Endothelial cell of umbilical vein (primary cell): ENCODE results near the gene IGSF3. TPM values are rescaled to one million over a fixed set of nuclear protein-coding genes. Genes with fewer than 3 reads are reported as not detected.

Source experiments
- BruUV-seq: library from RNA; stranded (reverse); fragments of 400-500 nt; replicated peaks from 2 replicates; lab custom pipeline; 2021; lab: Mats Ljungman, UMichigan
- CTCF ChIA-PET: fragments of 300-600, 350-600 bp; sonication (Branson Sonifier 250); formaldehyde crosslinking; loops from one replicate; lab custom pipeline; 2021; ENCODE audit warnings: antibody characterized with exemption, inconsistent platforms; lab: Charles Lee
- POLR2A ChIA-PET: fragments of 300-600, 350-600 bp; sonication (Branson Sonifier 250); formaldehyde crosslinking; loops from one replicate; lab custom pipeline; 2021; ENCODE audit warnings: antibody characterized with exemption, inconsistent platforms; lab: Charles Lee
- DNase-seq: peaks from one replicate; pipeline ENCODE4 v3.0.0-alpha.2; 2011; ENCODE audit warnings: low read depth, low spot score
- FAIRE-seq: peaks from 2 replicates; lab custom pipeline; 2011; peaks lifted over from hg19 to GRCh38; lab: Jason Lieb, UNC
- H2AFZ ChIP-seq: 2 replicates; pipeline ENCODE4 v1.6.0; 2012; ENCODE audit warnings: low read depth, low read length, control low read depth, inconsistent platforms
- H3K27ac ChIP-seq: 2 replicates; pipeline ENCODE4 v1.5.1; 2011; ENCODE audit warnings: low read depth, mild to moderate bottlenecking, control low read depth, low read length, moderate library complexity; ENCODE audit not compliant: insufficient read depth
- H3K27me3 ChIP-seq, 2 experiments: 2 replicates each; pipeline versions ENCODE4 v1.6.0 to v1.6.1; 2011; ENCODE audit warnings: low read length in 2 of 2, mixed read lengths in 1 of 2; ENCODE audit not compliant: control insufficient read depth in 2 of 2, insufficient read depth in 2 of 2
- H3K36me3 ChIP-seq, 2 experiments: 2 replicates in 1 of 2; 3 replicates in 1 of 2; pipeline ENCODE4 v1.5.1; 2011; ENCODE audit warnings: low read length in 2 of 2, mild to moderate bottlenecking in 1 of 2, moderate library complexity in 1 of 2; ENCODE audit not compliant: control insufficient read depth in 2 of 2, insufficient read depth in 2 of 2; ENCODE audit errors: extremely low read depth in 1 of 2
- H3K4me1 ChIP-seq: 3 replicates; pipeline ENCODE4 v1.5.1; 2011; ENCODE audit warnings: mild to moderate bottlenecking, low read length; ENCODE audit not compliant: control insufficient read depth, insufficient read depth; ENCODE audit errors: extremely low read depth
- H3K4me2 ChIP-seq: 2 replicates; pipeline ENCODE4 v1.6.1; 2011; ENCODE audit warnings: low read length, control low read depth, mixed read lengths; ENCODE audit not compliant: insufficient read depth
- H3K4me3 ChIP-seq, 3 experiments: fragments of 200-600 bp in 1 of 3; sonication (generic), shearing (Covaris generic) in 1 of 3; replicated peaks in 1 of 3; 2 replicates each; pipeline ENCODE4 v1.5.1; 2011 to 2016; ENCODE audit warnings: control low read depth in 3 of 3, low read length in 3 of 3, mild to moderate bottlenecking in 2 of 3, inconsistent platforms in 1 of 3, low read depth in 1 of 3, moderate library complexity in 1 of 3; ENCODE audit not compliant: insufficient read depth in 1 of 3
- H3K79me2 ChIP-seq: 2 replicates; pipeline ENCODE4 v1.6.0; 2012; ENCODE audit warnings: low read length, inconsistent platforms; ENCODE audit not compliant: control insufficient read depth, insufficient read depth
- H3K9ac ChIP-seq: replicated peaks from 2 replicates; pipeline ENCODE3; 2011; ENCODE audit warnings: low read length, control low read depth; ENCODE audit not compliant: insufficient read depth; ENCODE audit errors: extremely low read depth
- H3K9me1 ChIP-seq: replicated peaks from 3 replicates; pipeline ENCODE4 v1.6.0; 2011; ENCODE audit warnings: mild to moderate bottlenecking, low read length; ENCODE audit not compliant: control insufficient read depth, insufficient read depth; ENCODE audit errors: extremely low read depth
- H3K9me3 ChIP-seq: replicated peaks from 2 replicates; pipeline ENCODE4 v1.5.1; 2012; ENCODE audit warnings: low read length, inconsistent platforms; ENCODE audit not compliant: control insufficient read depth, insufficient read depth
- H4K20me1 ChIP-seq: replicated peaks from 2 replicates; pipeline ENCODE3; 2011; ENCODE audit warnings: mild to moderate bottlenecking, low read length; ENCODE audit not compliant: control insufficient read depth, insufficient read depth; ENCODE audit errors: extremely low read depth
- CTCF ChIP-seq, 2 donors: IDR thresholded peaks; 1 replicate in 1 of 2; 2 replicates in 1 of 2; pipeline ENCODE4 v1.5.1; 2011; ENCODE audit warnings: low read length in 2 of 2, mild to moderate bottlenecking in 2 of 2, moderate library complexity in 2 of 2, control low read depth in 1 of 2, inconsistent platforms in 1 of 2, low read depth in 1 of 2; ENCODE audit not compliant: insufficient read depth in 1 of 2; ENCODE audit errors: extremely low read depth in 1 of 2
- EZH2 ChIP-seq: IDR thresholded peaks from 2 replicates; pipeline ENCODE4 v1.6.1; 2012; ENCODE audit warnings: borderline replicate concordance, low read depth, mild to moderate bottlenecking, moderate library complexity, low read length, inconsistent platforms; ENCODE audit not compliant: severe bottlenecking
- FOS ChIP-seq: IDR thresholded peaks from 2 replicates; pipeline ENCODE4 v1.6.1; 2011; ENCODE audit warnings: mild to moderate bottlenecking, low read length, moderate library complexity, borderline replicate concordance; ENCODE audit not compliant: insufficient read depth
- GATA2 ChIP-seq: IDR thresholded peaks from 2 replicates; pipeline ENCODE4 v1.7.0; 2011; ENCODE audit warnings: low read depth, mild to moderate bottlenecking, moderate library complexity, mixed read lengths, low read length; ENCODE audit not compliant: insufficient read length, insufficient read depth
- JUN ChIP-seq: IDR thresholded peaks from 2 replicates; pipeline ENCODE4 v1.6.1; 2011; ENCODE audit warnings: borderline replicate concordance, low read depth; ENCODE audit not compliant: insufficient read length, insufficient read depth
- MAX ChIP-seq: IDR thresholded peaks from 2 replicates; pipeline ENCODE4 v1.6.1; 2011; ENCODE audit not compliant: insufficient read depth, insufficient read length
- MYC ChIP-seq: IDR thresholded peaks from one replicate; pipeline ENCODE4 v1.6.1; 2011; ENCODE audit warnings: mild to moderate bottlenecking, low read depth, low read length
- POLR2A ChIP-seq: IDR thresholded peaks from 2 replicates; pipeline ENCODE4 v1.6.1; 2012; ENCODE audit warnings: low read depth, mild to moderate bottlenecking, control low read depth, low read length
- POLR2AphosphoS5 ChIP-seq: IDR thresholded peaks from 2 replicates; pipeline ENCODE4 v1.6.1; 2012; ENCODE audit warnings: low read depth, mild to moderate bottlenecking, control low read depth, low read length, moderate library complexity; ENCODE audit not compliant: insufficient read depth
- dilution Hi-C: fragments of 300-500 bp; cut with MboI; formaldehyde crosslinking; loops from one replicate; pipeline ENCODE4 v1.15.0; 2019; ENCODE audit warnings: low sequenced_read_pairs; ENCODE audit not compliant: extremely low pct_ligation_motif_present
- intact Hi-C: fragments of 100-400 bp; cut with micrococcal nuclease; formaldehyde crosslinking; loops from one replicate; pipeline ENCODE4 v1.10.0; 2022
- polyA plus RNA-seq, 4 experiments: library from polyadenylated mRNA; depleted of rRNA in 3 of 4; stranded (reverse) in 3 of 4; unstranded in 1 of 4; fragments of >200 nt; gene quantifications; 2 replicates each; pipeline versions ENCODE4 v1.2.1 to v1.2.3, GENCODE V29; 2011 to 2012; ENCODE audit warnings: missing spikeins in 1 of 4
- total RNA-seq: library from RNA; stranded (reverse); gene quantifications from 2 replicates; pipeline ENCODE4 v1.2.3, GENCODE V29; 2021

The IGSF3 gene
- total and polyA plus RNA-seq, 2 donors (not counting 3 experiments of a cell fraction or from before 2014, with no cell fraction given) = 0.63 to 2.2 TPM

DNA sequence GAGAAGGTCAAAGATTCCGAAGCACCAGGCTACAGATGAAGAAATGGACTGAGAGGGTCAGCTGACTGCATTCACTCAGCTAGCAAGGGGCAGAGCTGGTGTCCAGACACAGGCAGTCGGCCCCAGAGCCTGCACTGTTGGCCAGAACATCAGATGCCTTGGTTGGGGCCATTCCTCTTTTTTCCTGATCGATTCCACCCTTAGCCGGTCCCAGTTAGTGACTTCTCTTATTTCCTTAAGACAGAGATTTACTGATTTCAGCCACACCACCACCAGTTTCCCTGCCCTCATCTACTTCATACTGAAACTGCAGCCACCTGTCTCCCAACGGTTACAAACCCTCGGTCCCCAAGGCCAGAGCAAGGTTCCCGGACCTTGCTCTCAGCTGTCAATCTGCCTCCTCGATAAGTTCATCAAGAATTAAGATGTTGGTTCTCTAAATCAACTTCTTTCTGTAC is 108.2 kb downstream of the IGSF3 start:
- intact Hi-C loops (no loop called here), dilution Hi-C loops (no loop called here)
- Histone ChIP-seq H3K36me3 (no peaks in the 10 kb centered on the region), H3K27me3 (no peaks in the 10 kb centered on the region), H3K4me2 (no peak overlapping the region), H3K9me3 (no peaks in the 10 kb centered on the region), H3K9me1 (no peaks in the 10 kb centered on the region), H3K4me3 (no peak overlapping the region), H3K9ac (no peak overlapping the region), H3K79me2 (peaks cover 8% of the 10 kb centered on the region), H4K20me1 (no peaks in the 10 kb centered on the region), H3K4me1 (no peaks in the 10 kb centered on the region), H2AFZ (no peak overlapping the region), H3K27ac (no peak overlapping the region)
- ChIA-PET POLR2A (no interaction called here), CTCF (no interaction called here)
- BruUV-seq = no TSS peak
- no peak for TF ChIP-seq POLR2A
- no peak for TF ChIP-seq POLR2AphosphoS5
- no peak for TF ChIP-seq MAX
- TF ChIP-seq JUN = no peak
- FAIRE-seq (no peak), DNase-seq (no peak)

DNA sequence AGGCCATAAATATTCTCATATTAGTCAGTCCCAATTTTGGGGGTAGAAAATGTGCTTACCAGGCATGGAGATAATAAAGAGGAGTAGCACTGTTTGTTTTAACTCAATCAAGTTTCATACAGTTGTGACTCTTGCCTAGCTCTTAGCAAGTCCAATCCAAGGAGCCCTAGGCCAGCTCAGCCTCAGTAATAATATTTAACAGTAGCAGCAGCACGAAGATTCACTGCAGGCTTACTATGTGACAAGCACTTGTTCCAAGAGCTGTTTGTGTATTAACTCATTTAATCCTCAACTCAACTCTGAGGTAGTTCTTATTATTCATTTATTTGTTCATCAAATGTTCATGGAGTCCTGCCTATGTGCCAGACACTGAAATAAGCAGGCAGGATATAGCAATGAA is 109.0 kb downstream of the IGSF3 start:
- H3K9me1 ChIP-seq = no peaks in the 10 kb centered on the region
- H3K79me2 ChIP-seq = peaks cover 11% of the 10 kb centered on the region
- CTCF ChIA-PET = no interaction called here

More for the DNA sequence above, 109.0 kb downstream of the IGSF3 start:
- Histone ChIP-seq H3K4me3 (no peak overlapping the region), H3K36me3 (no peaks in the 10 kb centered on the region), H4K20me1 (no peaks in the 10 kb centered on the region), H3K27me3 (no peaks in the 10 kb centered on the region), H3K4me1 (peaks cover 2% of the 10 kb centered on the region), H2AFZ (no peak overlapping the region), H3K9ac (no peak overlapping the region), H3K9me3 (no peaks in the 10 kb centered on the region), H3K27ac (no peak overlapping the region), H3K4me2 (no peak overlapping the region)
- no TSS peak for BruUV-seq
- DNase-seq (no peak), FAIRE-seq (no peak)
- TF ChIP-seq FOS (no peak), POLR2AphosphoS5 (no peak), JUN (no peak), EZH2 (no peak), POLR2A (no peak), MYC (no peak), GATA2 (no peak), MAX (no peak), CTCF (IDR thresholded peaks at IDR 0.05; ENCODE audit: extremely low read depth in 1 of 2, insufficient read depth in 1 of 2, low read depth in 1 of 2, low read length in 2 of 2) (no peak)
- intact Hi-C loops = no loop called here
- POLR2A ChIA-PET = no interaction called here
- dilution Hi-C loops = no loop called here
